ENCODE measurements around the gene CTBP2.

GRCh38 chr10:125022671-125023070 lies 137.7 kb downstream of the CTBP2 start:
- TF ChIP-seq CTCF (IDR thresholded peaks at IDR 0.05; ENCODE audit: low read length) (no peak), EZH2phosphoT487 (IDR thresholded peaks at IDR 0.05; ENCODE audit: low read length) (no peak)

Data from MM.1S (cell line).